ENCODE measurements around the gene TMEM150B.

Gene TMEM150B

DNA sequence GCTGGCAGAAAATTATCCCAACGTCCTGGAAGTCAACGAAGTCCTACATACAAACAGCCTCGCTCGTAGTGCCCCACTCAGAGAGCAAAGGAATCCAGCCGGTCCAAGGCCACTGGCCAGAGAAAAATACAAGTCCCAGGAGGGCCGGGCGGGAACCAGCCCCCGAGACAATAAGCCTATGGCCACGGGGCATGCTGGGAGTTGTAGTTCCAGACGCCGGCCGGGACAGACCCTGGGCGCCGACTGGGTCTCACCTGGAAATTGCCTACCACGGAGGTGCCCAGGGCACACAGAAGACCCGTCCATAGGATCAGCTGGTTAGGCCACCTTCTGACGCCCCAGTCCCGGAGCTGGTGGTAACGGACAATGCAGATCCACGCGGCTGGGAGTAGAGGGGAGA, 5.4 kb downstream of the TMEM150B start:
- Histone ChIP-seq H3K36me3 (ENCODE audit: insufficient read depth, low read length) (no peaks in the 10 kb centered on the region), H3K27ac (no peak overlapping the region), H3K9ac (ENCODE audit: insufficient read length) (no peak overlapping the region), H3K9me3 (ENCODE audit: low read depth, low read length) (no peaks in the 10 kb centered on the region), H3K4me3 (no peak overlapping the region)
- no peak for DNase-seq (ENCODE audit: low read depth, low spot score)
- TF ChIP-seq POLR2AphosphoS5 (IDR thresholded peaks at IDR 0.05; ENCODE audit: borderline replicate concordance, low read depth, low read length) (no peak), FOXP2 (optimal IDR thresholded peaks at IDR 0.05; ENCODE audit: control extremely low read depth, extremely low read length, insufficient read depth) (no peak), EZH2 (IDR thresholded peaks at IDR 0.05) (no peak)

- no peak for TF ChIP-seq FOXP2 (optimal IDR thresholded peaks at IDR 0.05; ENCODE audit: control extremely low read depth, extremely low read length, insufficient read depth)
- TF ChIP-seq POLR2AphosphoS5 (IDR thresholded peaks at IDR 0.05; ENCODE audit: borderline replicate concordance, low read depth, low read length), result no peak
- no peak for TF ChIP-seq EZH2 (IDR thresholded peaks at IDR 0.05)
- DNase-seq (ENCODE audit: low read depth, low spot score), result no peak
- no peak overlapping the region for H3K4me3 ChIP-seq
- H3K27ac ChIP-seq, result no peak overlapping the region
- H3K9me3 ChIP-seq (ENCODE audit: low read depth, low read length), result no peaks in the 10 kb centered on the region
- no peaks in the 10 kb centered on the region for H3K36me3 ChIP-seq (ENCODE audit: insufficient read depth, low read length)
- H3K9ac ChIP-seq (ENCODE audit: insufficient read length), result no peak overlapping the region
These were observed 8.5 kb downstream of the TMEM150B start for GRCh38 chr19:55316646-55317045.

DNA sequence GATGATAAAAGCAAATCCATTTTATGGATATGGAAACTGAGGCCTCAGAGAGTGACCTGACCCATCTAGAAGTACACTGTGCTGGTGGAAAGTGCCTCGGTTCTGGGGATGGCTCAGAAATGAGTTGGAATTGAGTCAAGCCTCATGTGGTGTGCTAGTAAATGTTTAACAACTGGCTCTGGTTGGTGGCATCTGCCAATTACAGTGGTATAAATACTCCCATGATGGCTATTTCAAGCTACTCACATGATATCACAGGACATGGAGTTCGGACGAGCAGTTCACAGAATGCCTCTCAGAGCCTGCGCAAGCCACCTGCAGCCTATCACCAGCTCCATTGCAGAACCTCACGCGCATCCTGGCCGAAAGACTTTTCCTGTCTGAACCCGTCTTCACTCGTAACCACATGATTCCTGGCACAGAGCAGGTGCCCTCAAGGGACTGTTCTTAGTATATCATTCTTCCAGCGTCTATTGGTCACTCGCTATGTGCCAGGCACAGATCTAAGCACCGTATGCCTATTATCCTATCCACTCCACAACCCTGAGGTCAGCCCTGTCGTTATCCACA, 9.1 kb downstream of the TMEM150B start:
- H3K36me3 ChIP-seq (ENCODE audit: insufficient read depth, low read length), result no peaks in the 10 kb centered on the region
- no peak overlapping the region for H3K27ac ChIP-seq
- no peaks in the 10 kb centered on the region for H3K9me3 ChIP-seq (ENCODE audit: low read depth, low read length)
- no peak overlapping the region for H3K9ac ChIP-seq (ENCODE audit: insufficient read length)
- TF ChIP-seq POLR2AphosphoS5 (IDR thresholded peaks at IDR 0.05; ENCODE audit: borderline replicate concordance, low read depth, low read length) (no peak), FOXP2 (optimal IDR thresholded peaks at IDR 0.05; ENCODE audit: control extremely low read depth, extremely low read length, insufficient read depth) (no peak), EZH2 (IDR thresholded peaks at IDR 0.05) (no peak)
- DNase-seq (ENCODE audit: low read depth, low spot score), result no peak
- no peak overlapping the region for H3K4me3 ChIP-seq

DNA sequence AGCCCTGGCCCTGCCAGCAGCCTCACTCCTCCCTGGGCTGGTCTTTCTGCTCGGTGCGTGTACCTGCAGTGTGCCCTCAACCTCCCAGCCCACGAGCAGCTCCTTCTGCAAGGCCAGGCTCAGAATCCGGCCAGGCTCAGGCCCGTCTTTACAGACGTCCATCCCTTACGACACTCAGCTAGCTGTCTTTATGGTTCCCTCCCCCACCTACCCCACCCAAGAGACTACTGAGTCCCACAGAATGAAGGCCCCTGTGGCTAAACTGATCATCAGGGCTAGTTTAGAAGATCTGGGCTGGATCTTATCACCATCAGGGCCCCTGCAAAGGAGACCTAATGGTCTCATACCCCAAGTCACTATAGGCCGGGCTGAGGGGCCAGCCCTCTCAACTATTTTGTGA, 10.7 kb downstream of the TMEM150B start:
- Histone ChIP-seq H3K9ac (ENCODE audit: insufficient read length) (no peak overlapping the region), H3K27ac (no peak overlapping the region)
- TF ChIP-seq POLR2AphosphoS5 (IDR thresholded peaks at IDR 0.05; ENCODE audit: borderline replicate concordance, low read depth, low read length), result no peak
- TF ChIP-seq FOXP2 (optimal IDR thresholded peaks at IDR 0.05; ENCODE audit: control extremely low read depth, extremely low read length, insufficient read depth), result no peak
- no peak for TF ChIP-seq EZH2 (IDR thresholded peaks at IDR 0.05)

GRCh38 chr19:55312621-55313512, 12.3 kb downstream of the TMEM150B start:
- Histone ChIP-seq H3K9ac (ENCODE audit: insufficient read length) (no peak overlapping the region), H3K36me3 (ENCODE audit: insufficient read depth, low read length) (peaks cover 7% of the 10 kb centered on the region; the same call in 1 of the 2 replicates), H3K27ac (no peak overlapping the region), H3K9me3 (ENCODE audit: low read depth, low read length) (no peaks in the 10 kb centered on the region), H3K4me3 (no peak overlapping the region)
- no peak for DNase-seq (ENCODE audit: low read depth, low spot score)
- TF ChIP-seq EZH2 (IDR thresholded peaks at IDR 0.05) (no peak), POLR2AphosphoS5 (IDR thresholded peaks at IDR 0.05; ENCODE audit: borderline replicate concordance, low read depth, low read length) (no peak)

More for the DNA sequence above, 10.7 kb downstream of the TMEM150B start:
- H3K4me3 ChIP-seq, result no peak overlapping the region
- DNase-seq (ENCODE audit: low read depth, low spot score), result no peak
- H3K36me3 ChIP-seq (ENCODE audit: insufficient read depth, low read length), result peaks cover under 1% of the 10 kb centered on the region; the same call in 1 of the 2 replicates
- H3K9me3 ChIP-seq (ENCODE audit: low read depth, low read length), result no peaks in the 10 kb centered on the region

GRCh38 chr19:55311797-55312196, 13.3 kb downstream of the TMEM150B start:
- Histone ChIP-seq H3K27ac (no peak overlapping the region), H3K9ac (ENCODE audit: insufficient read length) (no peak overlapping the region), H3K4me3 (no peak overlapping the region), H3K36me3 (ENCODE audit: insufficient read depth, low read length) (peaks cover 11% of the 10 kb centered on the region; the same call in 1 of the 2 replicates), H3K9me3 (ENCODE audit: low read depth, low read length) (no peaks in the 10 kb centered on the region)
- TF ChIP-seq EZH2 (IDR thresholded peaks at IDR 0.05) (no peak), FOXP2 (optimal IDR thresholded peaks at IDR 0.05; ENCODE audit: control extremely low read depth, extremely low read length, insufficient read depth) (no peak)
- DNase-seq (ENCODE audit: low read depth, low spot score), result no peak

- no peak overlapping the region for H3K27ac ChIP-seq
- no peak overlapping the region for H3K4me3 ChIP-seq
- TF ChIP-seq POLR2AphosphoS5 (IDR thresholded peaks at IDR 0.05; ENCODE audit: borderline replicate concordance, low read depth, low read length) (no peak), FOXP2 (optimal IDR thresholded peaks at IDR 0.05; ENCODE audit: control extremely low read depth, extremely low read length, insufficient read depth) (no peak)
- H3K9me3 ChIP-seq (ENCODE audit: low read depth, low read length), result no peaks in the 10 kb centered on the region
- no peak for DNase-seq (ENCODE audit: low read depth, low spot score)
- no peak overlapping the region for H3K9ac ChIP-seq (ENCODE audit: insufficient read length)
- H3K36me3 ChIP-seq (ENCODE audit: insufficient read depth, low read length), result peaks cover 15% of the 10 kb centered on the region; the same call in 1 of the 2 replicates
These were observed 13.7 kb downstream of the TMEM150B start for GRCh38 chr19:55311397-55311796.

DNA sequence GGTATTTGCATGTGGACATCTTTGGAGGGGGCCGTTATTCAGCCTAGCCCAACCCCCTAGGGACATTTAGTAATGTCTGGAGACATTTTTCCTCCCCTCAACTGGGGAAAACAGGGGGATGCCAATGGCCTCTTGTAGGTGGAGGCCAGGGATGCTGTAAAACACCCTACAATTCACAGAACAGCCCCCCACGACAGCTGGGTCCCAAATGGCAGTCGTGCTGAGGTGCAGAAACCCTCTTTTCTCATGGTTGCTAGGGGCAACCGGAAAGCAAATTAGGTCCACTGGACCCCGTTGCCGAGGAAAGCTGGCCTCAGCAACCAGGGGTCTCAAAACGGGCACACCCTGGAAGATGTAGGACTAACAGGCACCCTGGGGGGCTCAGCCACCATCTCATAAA, 14.6 kb downstream of the TMEM150B start:
- H3K4me3 ChIP-seq, result no peak overlapping the region
- TF ChIP-seq FOXP2 (optimal IDR thresholded peaks at IDR 0.05; ENCODE audit: control extremely low read depth, extremely low read length, insufficient read depth), result no peak
- TF ChIP-seq POLR2AphosphoS5 (IDR thresholded peaks at IDR 0.05; ENCODE audit: borderline replicate concordance, low read depth, low read length), result no peak
- TF ChIP-seq EZH2 (IDR thresholded peaks at IDR 0.05), result no peak
- no peak overlapping the region for H3K27ac ChIP-seq
- no peaks in the 10 kb centered on the region for H3K9me3 ChIP-seq (ENCODE audit: low read depth, low read length)
- no peak overlapping the region for H3K9ac ChIP-seq (ENCODE audit: insufficient read length)
- peaks cover 23% of the 10 kb centered on the region; the same call in 1 of the 2 replicates for H3K36me3 ChIP-seq (ENCODE audit: insufficient read depth, low read length)
- no peak for DNase-seq (ENCODE audit: low read depth, low spot score)
